HepG2 (cell line): ENCODE measurements around the gene RELL1. TPM values are rescaled to one million over a fixed set of nuclear protein-coding genes. Genes with fewer than 3 reads are reported as not detected.

Experiments
- ARNT ChIP-seq: fragments of 450-650 bp; IDR thresholded peaks from 2 replicates; pipeline ENCODE4 v1.6.1; 2017
- ARNTL ChIP-seq: sonication (generic); formaldehyde crosslinking; IDR thresholded peaks from 2 replicates; pipeline ENCODE4 v1.4.0; 2020; ENCODE audit warnings: mild to moderate bottlenecking, missing genetic modification reagents
- CHCHD3 ChIP-seq: sonication (generic); formaldehyde crosslinking; IDR thresholded peaks from 2 replicates; pipeline ENCODE4 v1.8.0; 2022; ENCODE audit warnings: mild to moderate bottlenecking, missing genetic modification reagents, moderate library complexity
- EHMT2 ChIP-seq: fragments of 200-600 bp; sonication (generic); IDR thresholded peaks from 2 replicates; pipeline ENCODE4 v1.7.0; 2017; ENCODE audit warnings: antibody characterized with exemption, low read depth, low read length, borderline replicate concordance
- KDM1A ChIP-seq: IDR thresholded peaks from 2 replicates; pipeline ENCODE4 v1.6.1; 2016; ENCODE audit warnings: missing compliant biosample characterization
- SSRP1 ChIP-seq: IDR thresholded peaks from 2 replicates; pipeline ENCODE4 v1.6.1; 2016; ENCODE audit warnings: control low read depth
- THAP11 ChIP-seq: IDR thresholded peaks from 2 replicates; pipeline ENCODE4 v1.6.1; 2016; ENCODE audit warnings: missing biosample characterization, missing genetic modification reagents
- TSC22D2 ChIP-seq: sonication (generic); formaldehyde crosslinking; IDR thresholded peaks from 2 replicates; pipeline ENCODE4 v1.5.1; 2020; ENCODE audit warnings: missing genetic modification reagents, mild to moderate bottlenecking, borderline replicate concordance
- ZKSCAN1 ChIP-seq: fragments of 150-350 bp; IDR thresholded peaks from 2 replicates; pipeline ENCODE4 v1.6.1; 2014; ENCODE audit warnings: low read length
- ZMAT3 ChIP-seq: sonication (generic); formaldehyde crosslinking; conservative IDR thresholded peaks from 2 replicates; pipeline ENCODE4 v1.7.0; 2021; ENCODE audit warnings: missing genetic modification reagents
- ZNF230 ChIP-seq: sonication (generic); formaldehyde crosslinking; IDR thresholded peaks from 2 replicates; pipeline ENCODE4 v1.4.0; 2020; ENCODE audit warnings: mild to moderate bottlenecking, missing genetic modification reagents
- ZNF430 ChIP-seq: sonication (generic); formaldehyde crosslinking; IDR thresholded peaks from 2 replicates; pipeline ENCODE4 v1.9.0; 2021; ENCODE audit warnings: mild to moderate bottlenecking, missing genetic modification reagents
- ZNF446 ChIP-seq: sonication (generic); formaldehyde crosslinking; IDR thresholded peaks from 2 replicates; pipeline ENCODE4 v1.5.0; 2020; ENCODE audit warnings: mild to moderate bottlenecking, missing genetic modification reagents
- ZNF709 ChIP-seq: sonication (generic); formaldehyde crosslinking; IDR thresholded peaks from 2 replicates; pipeline ENCODE4 v1.5.0; 2020; ENCODE audit warnings: mild to moderate bottlenecking, missing genetic modification reagents
- ZNF773 ChIP-seq: sonication (generic); formaldehyde crosslinking; IDR thresholded peaks from 2 replicates; pipeline ENCODE4 v1.4.0; 2020; ENCODE audit warnings: missing genetic modification reagents, borderline replicate concordance
- ZSCAN12 ChIP-seq: sonication (generic); formaldehyde crosslinking; IDR thresholded peaks from 2 replicates; pipeline ENCODE4 v1.9.0; 2021; ENCODE audit warnings: mild to moderate bottlenecking, missing genetic modification reagents
- polyA plus RNA-seq, 8 experiments: library from polyadenylated mRNA; depleted of rRNA in 3 of 8; stranded (reverse) in 7 of 8; unstranded in 1 of 8; fragments of >200 nt; fragmentation: Illumina TruSeq in 4 of 8; extraction: Trizol in 4 of 8; gene quantifications; 2 replicates each; pipeline versions ENCODE4 v1.2.1 to v1.2.3, GENCODE V29; 2011 to 2016; ENCODE audit warnings: low read depth in 4 of 8, missing spikeins in 1 of 8, mixed read lengths in 1 of 8; ENCODE audit not compliant: insufficient read depth in 1 of 8
- total RNA-seq, 5 experiments: library from RNA; depleted of rRNA; stranded (reverse); fragments of >200 nt; fragmentation: Illumina TruSeq; extraction: Trizol; gene quantifications; 2 replicates each; pipeline ENCODE4 v1.2.3, GENCODE V29; 2016; ENCODE audit warnings: low read depth in 1 of 5
- TF ChIP-seq, protein P1 (sequence below): sonication (generic); formaldehyde crosslinking; IDR thresholded peaks from 2 replicates; pipeline ENCODE4 v1.9.0; 2021; ENCODE audit warnings: missing genetic modification reagents, mild to moderate bottlenecking, borderline replicate concordance
- TF ChIP-seq, protein P2 (sequence below): sonication (generic); formaldehyde crosslinking; IDR thresholded peaks from 2 replicates; pipeline ENCODE4 v1.8.0; 2022; ENCODE audit warnings: mild to moderate bottlenecking, missing genetic modification reagents, moderate library complexity
- TF ChIP-seq, protein P3 (sequence below): sonication (generic); formaldehyde crosslinking; IDR thresholded peaks from 2 replicates; pipeline ENCODE4 v1.4.0; 2020; ENCODE audit warnings: mild to moderate bottlenecking, missing genetic modification reagents
- TF ChIP-seq, protein P4 (sequence below): sonication (generic); formaldehyde crosslinking; conservative IDR thresholded peaks from 2 replicates; pipeline ENCODE4 v1.8.0; 2022; ENCODE audit warnings: mild to moderate bottlenecking, moderate library complexity, missing genetic modification reagents

Gene RELL1
- total and polyA plus RNA-seq, 2 of the 13 experiments (the other 11 are each of a cell fraction or from before 2014, with no cell fraction given): 8.4 to 58.4 TPM

DNA sequence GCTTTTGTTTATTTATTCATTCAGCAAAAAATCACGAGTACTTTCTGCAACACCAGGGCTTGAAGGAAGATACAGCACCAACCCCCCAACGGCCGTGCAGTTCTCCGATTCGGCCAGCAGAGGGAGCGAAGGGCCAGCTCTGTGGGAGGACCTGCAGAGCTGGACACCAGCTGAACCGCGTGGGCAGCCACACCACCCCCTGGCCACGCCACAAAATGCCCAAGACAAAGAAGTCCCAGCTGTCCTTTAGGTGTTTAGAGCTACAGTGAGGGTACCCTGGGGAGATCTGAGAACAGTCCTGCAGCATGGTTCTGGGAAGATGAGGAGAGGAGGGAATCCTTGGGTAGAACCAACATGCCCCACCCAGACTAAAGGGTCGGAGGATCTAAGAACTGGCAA lies 83.1 kb downstream of the RELL1 start (continued):
- TF ChIP-seq ZNF230 (CRISPR knock-in tag) (no peak), THAP11 (peak; percentile 27; the same call in 1 of the 2 replicates), TSC22D2 (0 out of 2 replicates have a peak, but pooled peaks have one; percentile 43), ARNT (no peak), ZSCAN12 (CRISPR knock-in tag) (no peak), SSRP1 (CRISPR knock-in tag) (no peak), ZNF773 (CRISPR knock-in tag) (no peak), EHMT2 (no peak), KDM1A (CRISPR knock-in tag) (no peak), CHCHD3 (CRISPR knock-in tag) (no peak), ARNTL (0 out of 2 replicates have a peak, but pooled peaks have one; percentile 33), ZMAT3 (CRISPR knock-in tag) (no peak), ZNF446 (CRISPR knock-in tag) (no peak), ZNF709 (CRISPR knock-in tag) (no peak), ZNF430 (CRISPR knock-in tag) (no peak), ZKSCAN1 (no peak)
- TF ChIP-seq, protein P1, sequence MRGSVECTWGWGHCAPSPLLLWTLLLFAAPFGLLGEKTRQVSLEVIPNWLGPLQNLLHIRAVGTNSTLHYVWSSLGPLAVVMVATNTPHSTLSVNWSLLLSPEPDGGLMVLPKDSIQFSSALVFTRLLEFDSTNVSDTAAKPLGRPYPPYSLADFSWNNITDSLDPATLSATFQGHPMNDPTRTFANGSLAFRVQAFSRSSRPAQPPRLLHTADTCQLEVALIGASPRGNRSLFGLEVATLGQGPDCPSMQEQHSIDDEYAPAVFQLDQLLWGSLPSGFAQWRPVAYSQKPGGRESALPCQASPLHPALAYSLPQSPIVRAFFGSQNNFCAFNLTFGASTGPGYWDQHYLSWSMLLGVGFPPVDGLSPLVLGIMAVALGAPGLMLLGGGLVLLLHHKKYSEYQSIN (CRISPR knock-in tag): no peak
- TF ChIP-seq, protein P2, sequence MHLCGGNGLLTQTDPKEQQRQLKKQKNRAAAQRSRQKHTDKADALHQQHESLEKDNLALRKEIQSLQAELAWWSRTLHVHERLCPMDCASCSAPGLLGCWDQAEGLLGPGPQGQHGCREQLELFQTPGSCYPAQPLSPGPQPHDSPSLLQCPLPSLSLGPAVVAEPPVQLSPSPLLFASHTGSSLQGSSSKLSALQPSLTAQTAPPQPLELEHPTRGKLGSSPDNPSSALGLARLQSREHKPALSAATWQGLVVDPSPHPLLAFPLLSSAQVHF (CRISPR knock-in tag): no peak
- TF ChIP-seq, protein P3, sequence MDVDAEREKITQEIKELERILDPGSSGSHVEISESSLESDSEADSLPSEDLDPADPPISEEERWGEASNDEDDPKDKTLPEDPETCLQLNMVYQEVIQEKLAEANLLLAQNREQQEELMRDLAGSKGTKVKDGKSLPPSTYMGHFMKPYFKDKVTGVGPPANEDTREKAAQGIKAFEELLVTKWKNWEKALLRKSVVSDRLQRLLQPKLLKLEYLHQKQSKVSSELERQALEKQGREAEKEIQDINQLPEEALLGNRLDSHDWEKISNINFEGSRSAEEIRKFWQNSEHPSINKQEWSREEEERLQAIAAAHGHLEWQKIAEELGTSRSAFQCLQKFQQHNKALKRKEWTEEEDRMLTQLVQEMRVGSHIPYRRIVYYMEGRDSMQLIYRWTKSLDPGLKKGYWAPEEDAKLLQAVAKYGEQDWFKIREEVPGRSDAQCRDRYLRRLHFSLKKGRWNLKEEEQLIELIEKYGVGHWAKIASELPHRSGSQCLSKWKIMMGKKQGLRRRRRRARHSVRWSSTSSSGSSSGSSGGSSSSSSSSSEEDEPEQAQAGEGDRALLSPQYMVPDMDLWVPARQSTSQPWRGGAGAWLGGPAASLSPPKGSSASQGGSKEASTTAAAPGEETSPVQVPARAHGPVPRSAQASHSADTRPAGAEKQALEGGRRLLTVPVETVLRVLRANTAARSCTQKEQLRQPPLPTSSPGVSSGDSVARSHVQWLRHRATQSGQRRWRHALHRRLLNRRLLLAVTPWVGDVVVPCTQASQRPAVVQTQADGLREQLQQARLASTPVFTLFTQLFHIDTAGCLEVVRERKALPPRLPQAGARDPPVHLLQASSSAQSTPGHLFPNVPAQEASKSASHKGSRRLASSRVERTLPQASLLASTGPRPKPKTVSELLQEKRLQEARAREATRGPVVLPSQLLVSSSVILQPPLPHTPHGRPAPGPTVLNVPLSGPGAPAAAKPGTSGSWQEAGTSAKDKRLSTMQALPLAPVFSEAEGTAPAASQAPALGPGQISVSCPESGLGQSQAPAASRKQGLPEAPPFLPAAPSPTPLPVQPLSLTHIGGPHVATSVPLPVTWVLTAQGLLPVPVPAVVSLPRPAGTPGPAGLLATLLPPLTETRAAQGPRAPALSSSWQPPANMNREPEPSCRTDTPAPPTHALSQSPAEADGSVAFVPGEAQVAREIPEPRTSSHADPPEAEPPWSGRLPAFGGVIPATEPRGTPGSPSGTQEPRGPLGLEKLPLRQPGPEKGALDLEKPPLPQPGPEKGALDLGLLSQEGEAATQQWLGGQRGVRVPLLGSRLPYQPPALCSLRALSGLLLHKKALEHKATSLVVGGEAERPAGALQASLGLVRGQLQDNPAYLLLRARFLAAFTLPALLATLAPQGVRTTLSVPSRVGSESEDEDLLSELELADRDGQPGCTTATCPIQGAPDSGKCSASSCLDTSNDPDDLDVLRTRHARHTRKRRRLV (CRISPR knock-in tag): no peak
- TF ChIP-seq, protein P4, sequence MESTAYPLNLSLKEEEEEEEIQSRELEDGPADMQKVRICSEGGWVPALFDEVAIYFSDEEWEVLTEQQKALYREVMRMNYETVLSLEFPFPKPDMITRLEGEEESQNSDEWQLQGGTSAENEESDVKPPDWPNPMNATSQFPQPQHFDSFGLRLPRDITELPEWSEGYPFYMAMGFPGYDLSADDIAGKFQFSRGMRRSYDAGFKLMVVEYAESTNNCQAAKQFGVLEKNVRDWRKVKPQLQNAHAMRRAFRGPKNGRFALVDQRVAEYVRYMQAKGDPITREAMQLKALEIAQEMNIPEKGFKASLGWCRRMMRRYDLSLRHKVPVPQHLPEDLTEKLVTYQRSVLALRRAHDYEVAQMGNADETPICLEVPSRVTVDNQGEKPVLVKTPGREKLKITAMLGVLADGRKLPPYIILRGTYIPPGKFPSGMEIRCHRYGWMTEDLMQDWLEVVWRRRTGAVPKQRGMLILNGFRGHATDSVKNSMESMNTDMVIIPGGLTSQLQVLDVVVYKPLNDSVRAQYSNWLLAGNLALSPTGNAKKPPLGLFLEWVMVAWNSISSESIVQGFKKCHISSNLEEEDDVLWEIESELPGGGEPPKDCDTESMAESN (CRISPR knock-in tag): no peak
